ENCODE measurements around the gene NEU2.

The NEU2 gene

DNA sequence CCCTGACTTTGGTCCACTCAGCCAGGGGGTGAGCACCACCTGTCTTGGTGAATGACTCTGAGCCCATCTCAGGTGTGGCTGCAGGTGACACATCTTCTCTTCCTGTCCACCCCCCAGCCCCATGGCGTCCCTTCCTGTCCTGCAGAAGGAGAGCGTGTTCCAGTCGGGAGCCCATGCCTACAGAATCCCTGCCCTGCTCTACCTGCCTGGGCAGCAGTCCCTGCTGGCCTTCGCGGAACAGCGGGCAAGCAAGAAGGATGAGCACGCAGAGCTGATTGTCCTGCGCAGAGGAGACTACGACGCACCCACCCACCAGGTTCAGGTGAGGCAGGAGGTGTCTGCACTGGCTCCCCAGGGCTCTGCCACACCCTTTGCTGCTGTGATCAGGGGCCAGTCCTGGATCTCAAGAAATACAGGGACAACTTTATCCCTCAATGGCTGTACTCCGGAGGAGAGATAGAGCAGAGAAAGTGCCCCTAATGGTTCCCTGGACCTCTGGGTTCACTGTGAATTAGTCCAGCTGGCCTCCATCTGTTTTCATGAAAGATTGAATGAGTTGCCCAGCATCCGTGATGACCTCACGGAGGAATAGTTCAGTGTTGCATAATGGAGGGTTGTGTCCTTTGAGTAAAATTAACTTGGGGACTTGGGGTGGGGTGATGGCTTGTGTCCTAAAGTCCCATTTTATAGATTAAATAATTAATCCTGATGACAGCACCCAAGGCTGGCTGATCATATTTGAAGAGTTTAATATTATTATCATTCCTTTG, at the start of gene NEU2:
NEU2 (plus strand) TSS at position 122 of the 770 bp plus-strand sequence; CDS start at position 122, 0 bp downstream.
- DNase-seq: no peak

DNA sequence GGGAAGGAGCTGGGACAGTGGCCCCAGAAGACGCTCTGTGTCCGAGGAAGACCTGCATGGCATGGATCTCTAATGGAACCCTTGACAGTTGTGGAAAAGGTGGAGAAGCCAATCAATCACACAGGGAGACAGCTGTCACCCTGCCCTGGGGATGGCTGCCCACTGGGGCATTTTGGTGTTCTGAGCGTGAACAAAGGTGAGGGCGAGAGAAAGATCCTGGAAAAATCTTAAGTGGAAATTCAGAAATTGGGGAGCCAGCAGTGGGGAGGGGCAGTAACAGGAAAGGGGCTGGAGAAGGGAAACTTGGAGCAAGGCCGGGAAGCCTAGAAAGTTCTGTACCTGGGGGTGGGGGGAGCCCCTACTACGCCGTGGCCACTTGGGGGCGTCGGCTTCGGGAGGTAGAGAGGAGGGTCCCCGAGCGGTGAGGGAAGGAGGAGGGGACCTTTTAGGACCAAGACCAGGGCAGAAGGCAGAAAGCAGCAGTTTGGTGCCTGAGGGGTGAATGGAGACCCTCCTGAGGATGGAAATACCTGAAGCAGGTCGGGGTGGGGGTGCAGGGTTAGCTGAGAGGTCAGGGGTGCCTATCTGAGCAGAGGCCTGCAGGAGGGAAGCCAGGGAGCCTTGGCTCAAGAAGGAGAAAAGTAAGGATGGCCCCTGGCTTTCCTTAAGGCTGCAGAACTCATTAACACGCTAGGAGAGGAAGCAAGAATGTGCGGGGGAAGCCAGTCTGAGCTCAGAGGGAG, 49.4 kb upstream of the NEU2 start:
- DNase-seq: no peak

DNA sequence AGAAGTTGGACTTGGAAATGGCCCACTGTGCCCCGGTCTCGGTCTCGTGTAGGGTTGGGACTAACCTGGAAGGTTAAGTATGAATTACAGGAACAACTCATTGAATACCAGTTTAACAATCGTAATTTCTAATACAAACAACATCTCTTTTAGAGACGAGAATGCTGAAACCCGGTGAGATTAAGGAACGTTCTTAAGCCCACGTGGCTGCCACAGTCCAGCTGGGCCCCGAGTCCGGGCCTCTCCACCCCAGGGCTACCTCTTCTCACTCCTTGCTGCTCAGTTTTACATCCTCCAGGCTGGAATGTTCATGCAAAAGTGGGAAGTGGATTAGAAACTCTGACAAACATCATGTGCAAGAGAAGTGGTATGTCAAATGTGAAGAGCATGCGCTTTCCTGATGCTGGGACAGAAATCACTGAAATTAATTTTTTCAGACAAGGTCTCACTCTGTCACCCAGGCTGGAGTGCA, 48.8 kb upstream of the NEU2 start:
- no peak for DNase-seq

DNA sequence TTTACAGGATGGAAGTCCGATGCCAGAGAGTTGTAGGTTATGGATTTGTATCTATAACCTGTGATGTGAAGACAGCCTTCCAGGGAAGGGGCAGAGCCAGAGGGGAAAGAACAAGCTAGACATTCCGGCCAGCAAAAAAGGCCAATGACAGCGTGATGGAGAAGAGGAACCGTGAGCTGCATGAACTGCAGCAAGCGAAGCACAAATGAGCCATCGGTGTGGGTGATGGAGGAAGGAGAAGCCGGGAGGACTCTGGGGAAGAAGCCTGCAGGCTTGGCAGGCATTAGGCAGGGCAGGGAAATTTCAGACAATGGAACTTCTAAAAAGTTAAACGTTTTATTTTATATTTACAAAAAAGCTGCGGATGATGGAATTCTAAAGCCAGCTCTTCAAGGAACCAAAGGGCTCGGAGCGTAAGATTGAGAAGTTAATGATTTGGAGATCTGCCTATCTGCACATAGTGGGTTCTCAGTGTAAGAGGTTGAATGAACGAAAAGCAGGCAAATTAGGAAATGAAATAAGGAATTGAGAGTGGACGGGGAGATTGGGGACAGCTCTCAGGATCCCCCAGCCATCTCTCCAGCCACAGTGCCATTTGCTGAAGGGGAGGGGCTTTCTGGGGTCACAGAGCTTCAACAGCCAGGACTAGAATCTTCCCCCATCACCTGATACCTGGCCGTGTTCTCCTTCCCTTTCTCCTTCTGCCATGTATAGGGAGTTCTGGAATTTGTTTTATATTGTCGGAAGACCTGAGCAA, 47.8 kb upstream of the NEU2 start:
- no peak for DNase-seq

DNA sequence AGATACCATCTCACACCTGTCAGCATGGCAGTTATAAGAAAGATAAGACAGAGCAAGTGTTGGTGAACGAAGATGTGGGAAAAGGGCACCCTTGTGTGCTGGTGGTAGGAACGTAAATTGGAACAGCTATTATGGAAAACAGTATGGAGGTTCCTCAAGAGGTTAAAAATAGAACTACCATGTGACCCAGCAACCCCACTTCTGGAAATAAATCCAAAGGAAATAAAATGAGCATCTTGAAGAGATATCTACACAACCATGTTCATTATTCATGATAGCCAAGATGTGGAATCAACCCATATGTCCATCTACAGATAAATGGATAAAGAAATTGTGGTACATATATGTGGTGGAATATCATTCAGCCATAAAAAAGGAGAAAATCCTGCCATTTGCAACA, 46.3 kb upstream of the NEU2 start:
- DNase-seq: no peak

DNA sequence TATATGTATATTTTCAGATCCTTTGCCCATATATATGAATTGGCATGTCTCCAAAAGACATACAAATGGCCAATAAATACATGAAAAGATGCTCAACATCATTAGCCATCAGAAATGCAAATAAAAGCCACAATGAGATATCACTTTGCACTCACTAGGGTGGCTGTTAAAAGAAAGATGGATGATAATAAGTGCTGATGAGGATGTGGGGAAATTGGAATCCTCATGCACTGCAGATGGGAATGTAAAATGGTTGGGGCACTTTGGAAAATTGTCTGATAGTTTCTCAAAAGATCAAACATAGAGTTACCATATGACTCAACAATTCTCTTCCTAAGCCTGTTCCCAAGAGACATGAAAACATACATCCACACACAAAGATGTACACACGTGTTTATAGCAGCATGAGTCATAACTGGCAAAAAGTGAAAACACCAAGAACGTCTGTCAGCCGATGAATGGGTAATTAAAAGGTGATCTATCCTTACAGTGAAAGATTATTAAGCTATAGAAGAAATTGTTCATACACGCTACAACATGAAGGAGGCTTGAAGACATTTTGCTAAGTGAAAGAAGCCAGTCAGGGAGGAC, 39.1 kb upstream of the NEU2 start:
- DNase-seq: no peak

DNA sequence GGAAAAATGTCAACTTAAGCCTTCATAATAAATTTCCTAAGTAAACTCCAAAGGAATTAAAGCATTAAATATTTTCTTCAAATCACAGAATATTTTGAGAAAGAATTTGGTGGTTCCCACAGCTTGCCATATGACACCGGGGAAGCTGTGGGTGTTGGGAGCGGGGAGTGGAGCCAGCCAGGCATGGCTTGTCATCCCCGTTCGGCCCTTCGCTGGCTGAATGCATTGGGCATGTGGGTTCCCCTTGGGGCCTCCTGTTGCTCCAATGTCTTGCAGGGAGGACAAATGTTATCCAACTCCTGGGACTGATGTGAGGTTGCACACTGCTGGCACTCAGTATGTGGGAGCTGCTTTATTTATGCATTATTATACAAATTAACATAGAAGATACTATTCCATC, 38.0 kb upstream of the NEU2 start:
- no peak for DNase-seq

DNA sequence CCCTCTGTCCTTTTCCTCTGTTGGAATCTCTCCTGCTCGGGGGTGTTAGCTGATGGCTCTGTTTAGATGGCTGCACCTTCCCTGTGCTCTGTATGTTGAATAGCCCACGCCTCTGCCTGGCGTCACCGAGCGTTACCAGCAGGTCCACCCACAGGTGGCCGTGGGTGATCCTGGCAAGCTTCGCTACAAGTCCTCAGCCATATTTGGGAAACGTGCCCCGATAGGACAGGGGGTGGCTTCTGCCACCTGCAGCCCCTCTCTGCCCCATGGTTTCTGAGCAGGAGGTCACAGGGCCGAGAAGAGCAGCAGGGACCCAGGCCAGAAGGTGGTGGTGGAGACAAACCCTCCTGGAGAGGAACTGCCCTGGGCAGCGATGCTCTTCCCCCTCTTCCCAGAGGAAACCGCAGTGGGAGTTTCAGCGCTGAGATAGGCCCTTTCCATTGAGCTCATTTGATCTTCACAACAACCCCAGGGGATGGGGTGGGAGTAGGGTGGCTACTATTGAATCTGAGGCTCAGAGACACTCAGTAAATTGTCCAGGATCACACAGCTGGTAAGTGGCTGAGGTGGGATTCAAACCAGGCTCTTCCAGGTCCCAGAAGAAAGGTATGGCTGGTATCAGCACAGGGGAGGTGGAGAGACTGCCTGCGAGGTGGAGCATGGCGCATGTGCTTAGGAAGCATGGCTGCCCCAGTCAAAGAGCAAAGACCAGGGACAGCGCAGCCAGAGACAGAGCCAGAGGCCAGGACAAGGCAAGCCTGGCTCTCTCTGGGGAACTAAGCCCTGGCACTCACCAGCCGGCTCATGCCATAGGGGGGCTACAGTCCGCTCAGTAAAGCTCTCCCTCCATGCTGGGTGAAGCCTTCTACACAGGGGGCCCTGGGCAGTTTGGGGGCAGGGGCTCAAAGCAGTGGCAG, 34.5 kb upstream of the NEU2 start:
- DNase-seq: no peak

DNA sequence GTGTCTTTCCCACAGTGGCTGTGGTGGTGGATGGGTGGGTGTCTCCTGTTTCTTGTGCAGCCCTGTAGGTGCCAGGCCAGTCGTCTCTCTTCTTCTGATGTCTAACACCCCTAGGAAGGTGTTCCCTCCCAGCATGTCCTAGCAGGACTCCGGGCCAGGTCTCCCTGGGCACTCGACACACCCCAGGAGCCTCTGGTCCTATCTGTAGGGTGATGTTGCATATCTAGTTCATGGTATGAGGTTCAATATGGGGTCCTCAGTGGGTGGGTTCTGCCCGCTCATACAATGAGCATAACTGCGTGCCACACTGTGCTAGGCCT, 33.8 kb upstream of the NEU2 start:
- no peak for DNase-seq

DNA sequence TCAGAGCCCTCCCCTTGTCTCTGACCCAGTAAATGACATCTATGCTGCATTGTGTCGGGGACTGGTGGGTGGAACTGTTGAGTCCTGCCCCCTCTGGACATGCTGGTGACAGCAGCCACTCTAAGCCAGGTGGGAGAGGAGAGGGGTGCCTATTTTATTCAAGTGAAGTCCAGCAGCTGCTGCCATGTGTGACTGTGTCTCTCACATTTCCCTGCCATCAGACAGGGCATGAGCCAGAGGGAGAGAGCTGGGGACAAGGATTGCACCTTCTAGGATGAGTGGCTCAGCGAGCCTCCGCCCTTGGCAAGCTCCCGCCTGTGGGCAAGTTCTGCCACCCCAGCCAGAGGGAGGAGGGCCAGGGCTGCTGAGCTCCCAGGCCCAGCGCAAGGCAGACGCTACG, 33.1 kb upstream of the NEU2 start:
- DNase-seq: no peak

DNA sequence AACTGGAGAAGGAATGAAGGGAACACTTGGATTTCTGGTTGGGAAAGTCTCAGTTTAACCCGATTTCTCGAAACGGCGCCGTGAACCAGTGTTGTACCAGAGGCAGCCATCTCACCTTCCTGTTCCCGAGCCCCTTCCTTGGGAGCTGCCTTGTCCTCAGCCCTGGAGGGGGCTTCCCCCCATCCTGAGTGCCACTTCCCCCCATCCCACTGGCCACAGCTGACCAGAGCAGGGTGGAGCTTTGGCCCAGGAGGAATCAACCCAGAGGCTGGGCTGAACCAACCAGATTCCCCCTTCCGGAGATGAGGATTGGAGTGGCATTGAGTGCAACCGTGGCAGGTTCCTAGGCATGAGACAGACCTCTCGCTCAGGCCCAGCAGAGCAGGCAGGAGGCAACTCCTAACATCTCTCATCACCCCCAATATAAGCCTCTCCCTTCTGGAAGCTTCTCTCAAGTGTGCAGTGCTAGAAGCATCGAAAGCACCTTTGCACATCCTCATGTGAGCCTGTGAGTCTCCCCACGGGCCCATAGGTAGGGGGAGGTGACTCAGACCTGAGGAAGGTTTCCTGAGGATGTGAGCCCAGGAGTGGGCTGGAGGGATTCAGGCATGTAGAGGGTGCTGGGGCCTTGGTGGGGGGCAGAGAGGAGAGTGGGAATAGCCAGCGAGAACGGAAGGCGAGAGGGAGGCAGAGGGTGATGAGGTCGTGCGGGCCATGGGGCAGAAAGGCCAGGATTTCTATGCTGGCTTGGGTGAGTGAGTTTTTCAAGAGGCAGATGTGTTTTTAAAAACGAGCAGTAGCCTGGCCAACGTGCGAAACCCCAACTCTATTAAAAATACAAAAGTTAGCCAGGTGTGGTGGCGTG, 31.4 kb upstream of the NEU2 start:
- DNase-seq: no peak

DNA sequence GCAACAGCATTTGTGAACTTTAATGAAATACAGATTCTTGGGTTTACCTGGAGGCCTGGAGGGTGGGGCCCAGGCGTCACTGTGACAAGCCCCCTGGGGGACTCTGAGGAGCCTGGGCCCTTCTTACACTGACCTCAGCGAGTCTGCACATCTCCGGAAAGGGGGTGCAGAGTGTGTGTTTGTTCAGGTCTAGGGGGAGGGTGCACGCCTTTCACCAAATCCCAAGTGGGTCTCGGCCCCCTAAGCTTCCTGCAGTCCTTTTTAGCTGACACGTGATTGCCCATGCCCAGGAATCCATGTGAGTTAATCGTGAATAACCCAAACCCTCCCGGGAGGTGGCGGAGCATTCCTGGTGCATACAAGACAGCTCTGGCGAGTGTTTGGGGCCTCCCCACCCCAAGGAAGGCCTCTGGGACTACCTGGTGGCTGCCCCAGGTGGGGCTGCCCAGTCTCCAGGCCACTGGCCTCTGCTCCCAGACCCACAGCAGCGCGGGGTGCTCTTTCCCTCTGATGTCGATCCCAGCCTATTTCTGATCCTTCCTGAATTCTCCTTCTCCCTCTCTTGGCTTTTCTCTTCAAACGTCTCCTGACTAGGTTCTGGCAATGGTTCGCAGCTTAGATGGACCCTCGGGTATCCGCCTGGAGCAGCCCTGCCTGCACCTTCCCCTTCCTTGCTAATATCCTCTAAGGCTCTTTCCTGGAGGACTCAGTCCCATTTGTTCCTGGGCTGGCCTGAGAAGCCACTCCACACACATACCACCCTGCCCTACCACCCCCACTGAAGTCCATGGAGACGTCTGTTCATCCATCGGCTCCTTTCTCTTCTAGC, 29.4 kb upstream of the NEU2 start:
- no peak for DNase-seq

DNA sequence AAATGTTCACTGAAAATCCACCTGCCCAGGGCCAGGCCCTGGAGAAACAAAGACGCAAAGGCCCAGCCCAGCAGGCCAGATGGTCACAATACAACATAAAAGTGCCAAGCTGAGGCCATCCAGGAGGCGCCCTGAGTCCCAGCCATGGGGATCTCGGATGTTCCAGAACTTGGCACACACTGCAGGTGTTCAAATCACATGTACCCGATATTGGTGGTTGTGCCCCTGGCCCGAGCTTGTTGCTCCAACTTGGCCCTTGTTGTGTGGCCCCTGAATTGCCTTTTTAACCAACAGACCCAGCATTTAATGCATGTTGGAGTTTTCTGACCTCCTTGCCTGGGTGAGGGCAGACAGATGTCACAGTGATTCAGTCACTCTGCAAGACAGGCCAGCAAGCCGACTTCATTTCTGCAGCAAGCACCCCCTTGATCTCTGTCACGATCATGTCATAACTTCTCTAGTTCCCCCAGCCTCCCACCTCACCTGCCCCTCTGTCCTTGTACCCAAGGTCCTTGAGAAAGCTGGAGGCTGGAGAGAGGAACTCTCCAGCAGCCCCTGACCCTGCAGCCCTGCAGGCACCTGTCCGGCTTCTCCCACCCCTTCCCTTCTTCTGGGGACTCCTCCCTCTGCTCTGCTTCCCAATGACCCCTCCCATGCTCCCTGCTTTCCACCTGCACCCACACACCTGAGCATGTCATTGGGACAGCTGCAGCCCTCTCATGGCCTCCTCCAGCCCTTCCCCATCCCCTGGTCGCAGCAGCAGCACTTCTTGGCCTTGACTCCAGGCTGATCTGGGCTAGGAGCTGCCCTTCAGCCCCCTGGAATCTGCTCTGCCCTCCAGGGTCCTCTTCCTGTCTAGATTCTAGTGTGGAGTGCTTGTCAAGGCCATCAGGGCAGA, 28.6 kb upstream of the NEU2 start:
- no peak for DNase-seq

DNA sequence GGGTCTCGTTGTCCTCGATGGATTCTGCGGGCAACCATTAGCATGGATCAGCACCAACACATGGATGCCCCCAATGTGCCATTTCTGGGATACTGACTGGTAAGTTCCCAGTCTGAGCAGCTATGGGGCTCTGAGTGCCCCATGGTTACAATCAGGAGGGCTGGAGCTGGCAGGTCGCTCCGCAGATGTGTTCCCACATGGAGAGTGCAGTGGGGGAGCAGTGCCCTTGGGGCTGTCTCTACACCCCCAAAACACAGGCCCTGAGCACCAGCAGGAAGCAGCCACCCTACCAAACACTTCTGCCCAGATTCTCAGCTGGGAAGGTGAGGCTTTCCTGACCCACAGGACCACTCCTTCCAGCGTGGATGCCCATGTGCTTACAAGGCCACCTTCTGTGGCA, 27.4 kb upstream of the NEU2 start:
- no peak for DNase-seq

DNA sequence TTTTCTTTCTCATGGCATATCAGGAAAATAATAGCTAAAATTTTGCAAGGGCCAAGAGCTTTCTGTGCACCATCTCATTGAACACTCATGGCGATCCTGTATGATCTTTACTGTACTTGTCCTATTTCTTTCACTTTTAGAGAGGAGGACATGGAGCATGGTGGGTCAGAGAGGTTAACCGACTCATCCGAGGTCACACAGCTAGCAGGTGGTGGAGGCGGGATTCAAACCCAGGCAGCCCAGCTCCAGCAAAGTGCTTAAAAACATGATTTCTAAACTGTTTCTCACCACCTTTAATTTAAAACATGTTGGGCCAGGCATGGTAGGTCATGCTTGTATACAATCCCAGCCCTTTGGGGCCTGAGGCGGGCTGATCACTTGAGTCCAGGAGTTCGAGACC, 25.8 kb upstream of the NEU2 start:
- DNase-seq: no peak

DNA sequence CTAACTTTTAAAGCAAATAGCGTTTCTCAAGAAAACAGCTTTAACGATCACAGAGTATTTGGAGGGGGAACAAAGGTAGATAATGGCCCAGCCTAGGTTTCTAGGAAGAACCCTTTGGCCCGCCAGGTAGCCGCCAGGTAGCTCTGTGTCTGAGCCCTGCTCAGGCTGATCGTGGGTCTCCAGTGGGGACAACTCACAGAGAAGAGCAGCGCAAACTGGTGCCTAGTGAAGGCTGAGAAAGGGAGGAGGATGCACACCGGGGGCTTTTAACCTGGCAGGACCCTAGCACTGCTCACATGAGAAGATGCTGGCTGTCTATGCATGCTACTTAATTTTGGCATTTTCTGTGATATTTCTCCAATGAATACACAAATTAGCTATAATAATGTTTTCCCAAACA, 25.2 kb upstream of the NEU2 start:
- no peak for DNase-seq

DNA sequence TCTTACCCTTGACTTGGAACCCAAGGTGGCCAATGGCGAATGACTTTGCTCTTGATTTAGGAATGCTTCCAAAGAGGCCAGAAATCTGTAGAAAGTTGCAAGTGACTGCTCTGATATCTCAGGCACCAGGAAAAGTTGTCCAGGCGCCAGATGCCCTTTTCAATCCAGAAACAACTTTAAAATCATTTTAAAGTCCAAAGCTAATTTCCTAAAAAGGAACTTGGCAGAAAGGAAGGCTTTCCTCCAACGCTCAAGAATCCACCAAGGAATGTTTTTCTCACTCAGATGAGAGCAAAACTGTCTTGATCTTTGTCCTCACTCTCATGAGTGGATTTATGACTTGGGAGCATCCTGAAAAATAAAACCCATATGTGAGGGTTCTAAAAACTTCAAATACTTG, 24.7 kb upstream of the NEU2 start:
- no peak for DNase-seq

DNA sequence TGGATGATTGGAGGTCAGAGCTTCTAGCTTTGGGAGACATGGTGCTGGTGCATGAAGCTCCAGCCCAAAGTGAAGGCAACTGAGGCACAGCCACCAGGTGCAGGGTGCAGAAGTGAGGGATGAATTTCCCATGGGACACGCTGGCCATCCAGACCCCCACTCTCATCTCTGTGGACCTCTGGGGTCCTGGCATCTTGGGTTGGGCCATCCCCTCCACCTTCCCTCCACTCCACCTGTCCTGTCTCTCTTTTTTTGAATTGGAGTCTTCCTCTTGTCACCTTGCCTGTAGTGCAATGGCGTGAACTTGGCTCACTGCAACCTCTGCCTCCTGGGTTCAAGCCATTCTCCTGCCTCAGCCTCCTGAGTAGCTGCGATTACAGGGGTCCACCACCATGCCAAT, 22.8 kb upstream of the NEU2 start:
- DNase-seq: no peak

DNA sequence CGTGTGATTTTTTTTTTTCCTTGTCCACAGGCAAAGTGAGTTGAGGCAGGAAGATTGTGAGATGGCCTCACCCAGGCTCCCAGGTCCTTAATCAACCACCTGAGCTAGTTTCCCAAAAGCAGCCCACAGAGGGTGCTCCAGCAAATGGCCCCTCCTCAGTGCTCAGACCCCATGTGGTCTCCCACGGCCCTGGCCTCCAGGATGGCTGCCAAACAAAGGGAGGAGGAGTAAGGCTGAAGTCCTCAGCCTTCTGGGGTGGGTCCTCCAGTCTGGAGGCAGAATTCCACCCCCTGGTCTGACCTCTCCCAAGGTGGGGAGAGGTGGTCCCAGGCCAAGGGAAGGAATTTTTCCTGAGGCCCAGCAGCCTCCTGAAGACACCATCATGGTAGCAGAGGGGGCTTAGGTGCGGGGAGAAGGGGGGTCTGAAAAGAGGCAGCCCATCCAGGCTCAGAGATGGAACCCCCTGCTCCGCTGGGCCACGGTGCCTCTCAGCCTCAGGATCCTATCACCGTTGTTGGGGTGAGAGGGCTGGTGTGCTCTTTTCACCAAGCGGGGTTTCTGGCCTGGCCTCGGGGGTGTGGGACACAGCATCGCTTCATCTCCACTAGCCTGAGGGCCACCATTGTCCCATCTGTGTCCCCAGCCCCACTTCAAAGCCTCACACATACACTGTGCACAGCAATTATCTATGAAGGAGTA, 21.8 kb upstream of the NEU2 start:
- no peak for DNase-seq

All from NCI-H446 (cell line).